HG02610 (cell line): ENCODE data around the gene IQCK.

Experiments
- ATAC-seq: cut with Tn5 transposase; IDR thresholded peaks from one replicate; pipeline ENCODE4 v1.9.1; 2021; ENCODE audit warnings: mild to moderate bottlenecking, moderate library complexity; ENCODE audit not compliant: unreplicated experiment

Gene IQCK

DNA sequence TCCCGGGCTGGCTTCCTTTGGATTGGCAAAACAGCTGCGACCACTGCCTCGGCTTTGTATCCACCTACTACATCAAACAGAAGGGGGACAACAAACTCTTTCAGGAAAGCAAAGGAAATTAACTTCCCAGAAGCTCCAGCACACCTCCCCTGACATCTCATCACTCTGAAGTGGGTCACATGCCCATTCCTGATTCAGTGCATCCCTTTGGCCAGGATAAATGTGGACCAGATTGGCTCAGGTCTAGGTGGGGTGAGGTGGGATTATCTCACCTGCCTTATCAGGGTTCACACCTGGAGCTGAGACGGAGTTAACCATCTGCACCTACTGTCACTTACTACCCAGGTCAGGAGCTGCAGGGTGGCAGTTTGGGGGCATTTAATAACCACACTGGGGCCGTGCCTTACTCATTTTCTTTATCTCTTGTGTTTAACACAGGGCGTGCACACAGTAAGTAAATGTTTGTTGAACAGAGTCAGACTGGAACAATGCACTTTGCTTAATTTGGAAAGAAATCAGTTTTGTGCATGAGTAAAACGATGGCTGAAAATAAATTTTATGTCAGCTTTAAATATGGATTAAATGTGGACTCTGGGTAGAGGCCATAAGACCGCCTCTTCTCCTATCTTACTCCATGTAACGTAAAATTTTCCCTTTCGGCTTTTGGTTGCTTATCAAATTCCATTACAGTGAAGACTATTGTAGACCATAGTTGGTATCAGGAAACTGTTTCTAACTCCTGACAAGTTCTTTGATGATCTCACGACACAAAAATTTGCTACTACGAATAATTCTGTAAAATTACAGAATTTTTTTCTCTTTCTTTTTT lies 36.0 kb downstream of the IQCK start:
- no peak for ATAC-seq

DNA sequence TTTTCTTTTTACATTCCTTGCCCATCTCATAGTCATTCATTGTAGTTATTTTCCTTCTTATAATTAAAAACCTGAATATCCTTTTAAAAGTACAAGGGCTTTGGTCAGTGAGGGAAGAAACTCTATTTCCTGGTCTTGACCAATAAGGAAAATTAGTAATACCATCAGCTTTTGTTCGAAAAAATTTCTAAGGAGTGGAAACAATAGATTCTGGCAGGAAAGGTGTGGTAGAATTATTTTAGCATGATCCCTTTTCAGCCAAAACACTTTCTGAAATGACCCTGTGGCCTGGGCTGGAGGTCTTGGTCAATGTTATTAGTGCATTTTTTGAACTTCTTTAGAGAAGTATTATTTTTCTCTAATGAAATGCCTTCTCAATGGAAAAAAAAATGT lies 36.6 kb downstream of the IQCK start:
- no peak for ATAC-seq

DNA sequence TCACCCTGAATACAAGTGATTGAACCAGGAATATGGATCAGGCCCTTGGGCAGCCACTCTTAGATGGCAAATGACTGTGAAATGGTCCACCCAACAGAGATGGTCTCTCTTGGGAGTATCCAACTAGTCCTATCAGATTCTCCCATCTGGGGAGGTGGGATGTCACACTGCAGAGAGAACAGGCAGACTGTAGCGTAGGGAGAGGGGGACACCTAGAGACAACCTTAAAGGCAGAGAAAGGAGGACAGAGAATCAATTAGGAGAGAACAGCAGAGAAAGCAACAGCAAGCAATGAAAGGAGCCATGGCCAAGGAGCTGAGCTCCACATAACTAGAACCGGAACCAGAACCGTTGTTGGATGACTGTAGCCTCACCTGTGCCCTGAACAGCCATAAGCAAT lies 37.2 kb downstream of the IQCK start:
- no peak for ATAC-seq

DNA sequence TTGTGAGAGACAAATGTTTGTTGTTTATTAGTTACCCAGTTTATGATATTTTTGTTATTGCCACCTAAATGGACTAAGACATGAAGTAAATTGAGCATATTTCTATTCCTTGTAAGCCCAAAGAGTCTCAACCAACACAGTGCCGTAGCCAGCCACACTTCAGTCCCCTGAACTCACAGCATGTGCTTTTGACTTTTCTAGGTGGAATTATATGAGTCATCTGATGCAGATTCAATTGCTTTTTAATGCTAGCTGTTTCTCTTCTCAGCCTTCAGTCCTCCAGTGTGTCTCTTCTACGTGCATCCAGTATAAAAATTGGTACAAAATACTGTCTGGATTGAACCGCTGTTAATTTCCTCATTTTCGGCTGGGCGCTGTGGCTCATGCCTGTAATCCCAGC lies 39.0 kb downstream of the IQCK start:
- no peak for ATAC-seq

DNA sequence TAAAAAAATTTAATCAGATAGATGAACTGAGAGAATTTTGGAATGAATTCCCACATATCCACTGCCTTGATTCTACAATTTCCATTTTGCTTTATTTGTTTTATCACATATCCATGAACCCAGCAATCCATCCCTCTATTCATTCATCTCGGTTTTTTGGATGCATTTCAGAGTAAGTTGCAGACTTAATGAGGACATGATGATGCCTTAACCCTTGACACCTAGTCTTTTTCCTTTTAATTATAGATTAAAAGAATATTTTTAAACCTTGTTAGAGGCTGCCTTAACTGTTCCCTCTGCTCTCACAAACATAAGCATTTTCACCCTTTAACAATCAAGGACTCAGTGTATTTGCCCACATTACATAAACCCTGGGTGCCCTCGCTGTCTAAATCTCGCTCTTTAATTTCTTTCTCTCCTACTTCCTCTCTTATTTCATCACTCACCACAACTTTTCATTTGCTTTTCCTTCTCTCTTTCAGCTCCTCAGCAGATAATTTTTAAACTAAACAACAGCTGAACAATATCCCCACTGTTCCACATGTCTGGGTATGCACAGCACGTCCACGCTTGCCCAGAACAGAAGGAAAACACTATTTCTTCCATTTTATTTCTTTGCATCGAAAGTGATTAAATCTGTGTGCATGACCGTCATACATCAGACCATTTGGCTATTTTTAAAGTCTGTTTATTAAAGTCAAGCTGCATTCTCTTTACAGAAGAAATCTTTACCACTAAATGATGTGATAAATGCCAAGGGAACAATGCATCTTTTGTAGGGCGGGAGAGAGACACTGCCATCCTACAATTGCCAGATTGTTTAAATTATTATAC lies 39.9 kb downstream of the IQCK start:
- no peak for ATAC-seq

DNA sequence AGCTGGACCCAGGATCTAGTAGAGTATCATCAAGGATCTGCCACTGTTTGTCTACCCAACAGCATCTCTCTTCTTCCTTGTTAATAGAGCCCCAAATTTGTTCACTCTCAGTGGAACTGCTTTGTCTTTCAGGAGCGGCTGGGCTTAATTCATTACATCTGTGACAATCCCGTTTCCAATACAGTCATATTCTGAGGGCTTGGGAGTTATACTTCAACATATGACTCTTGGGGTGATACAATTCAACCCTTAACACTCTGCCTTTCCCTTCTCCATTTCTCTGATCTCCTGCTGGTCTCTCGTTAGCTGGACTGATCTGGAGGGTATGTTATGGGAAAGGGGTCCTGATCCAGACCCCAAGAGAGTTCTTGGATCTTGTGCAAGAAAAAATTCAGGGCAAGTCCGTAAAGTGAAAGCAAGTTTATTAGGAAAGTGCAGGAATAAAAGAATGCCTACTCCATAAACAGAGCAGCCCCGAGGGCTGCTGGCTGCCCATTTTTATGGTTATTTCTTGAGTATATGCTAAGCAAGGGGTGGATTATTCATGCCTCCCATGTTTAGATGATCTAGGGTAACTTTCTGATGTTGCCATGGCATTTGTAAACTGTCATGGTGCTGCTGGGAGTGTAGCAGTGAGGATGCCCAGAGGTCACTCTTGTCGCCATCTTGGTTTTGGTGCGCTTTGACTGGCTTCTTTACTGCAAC lies 42.4 kb downstream of the IQCK start:
- no peak for ATAC-seq

DNA sequence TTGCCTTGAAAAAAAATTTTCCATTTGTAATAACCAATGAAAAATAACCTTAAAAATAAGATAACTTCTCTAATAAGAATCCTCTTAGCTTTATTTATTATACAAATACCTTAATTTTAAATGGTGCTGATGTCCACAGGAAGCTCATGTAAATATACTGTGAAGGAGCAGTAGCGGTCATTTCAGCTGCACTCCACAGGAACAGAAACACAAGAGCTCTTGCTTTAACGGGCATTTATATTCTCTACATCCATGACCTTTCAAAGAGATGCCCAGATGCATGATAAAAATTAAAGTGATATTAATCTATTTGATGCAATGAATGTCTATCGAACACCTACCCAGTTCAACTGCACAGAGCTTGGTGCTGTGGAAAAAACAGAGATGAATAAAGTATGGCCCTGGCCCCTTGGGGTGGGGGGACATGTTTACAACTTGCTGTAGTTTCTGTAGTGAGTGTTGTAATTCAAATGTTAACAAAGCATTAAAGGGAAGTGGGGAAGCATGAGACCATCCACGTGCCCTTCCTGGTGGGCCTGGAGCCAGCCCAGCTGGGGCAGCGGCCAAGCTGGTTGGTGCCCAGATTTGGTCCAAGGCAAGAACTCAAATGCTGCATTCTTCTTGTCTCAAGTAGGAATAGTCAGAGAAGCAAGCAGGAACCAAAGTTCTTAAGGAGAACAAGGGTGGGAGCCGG lies 47.9 kb downstream of the IQCK start:
- no peak for ATAC-seq

DNA sequence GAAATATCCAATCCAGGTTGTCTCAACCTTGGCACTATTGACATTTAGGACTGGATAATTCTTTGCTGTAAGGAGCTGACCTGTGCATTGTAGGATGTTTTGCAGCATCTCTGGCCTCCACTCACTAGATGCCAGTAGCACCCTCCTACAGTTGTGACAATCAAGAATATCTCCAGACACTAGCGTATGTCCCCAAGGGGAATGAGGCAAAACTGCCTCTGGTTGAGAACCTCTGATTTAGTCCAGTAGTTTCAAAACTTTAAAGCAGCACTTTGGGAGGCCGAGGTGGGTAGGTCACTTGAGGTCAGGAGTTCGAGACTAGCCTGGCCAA lies 48.4 kb downstream of the IQCK start:
- no peak for ATAC-seq

DNA sequence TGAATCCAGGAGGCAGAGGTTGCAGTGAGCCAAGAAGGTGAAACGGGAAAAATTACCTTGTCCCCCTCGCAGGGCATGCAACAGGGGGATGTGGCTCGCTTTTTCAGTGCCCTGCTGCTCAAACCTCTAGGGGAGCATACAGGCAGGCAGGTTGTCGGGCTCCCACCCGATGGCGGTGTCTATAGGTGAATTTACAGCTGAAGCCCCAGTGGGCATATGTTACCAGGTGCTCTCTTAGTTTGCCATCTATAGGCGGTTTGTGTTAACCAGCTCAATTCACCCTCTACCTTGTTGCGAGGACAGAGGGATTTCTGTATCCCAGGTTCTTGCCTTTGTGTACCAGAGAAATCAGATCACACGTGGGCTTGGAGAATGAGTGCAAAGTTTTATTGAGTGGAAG lies 48.9 kb downstream of the IQCK start:
- no peak for ATAC-seq

DNA sequence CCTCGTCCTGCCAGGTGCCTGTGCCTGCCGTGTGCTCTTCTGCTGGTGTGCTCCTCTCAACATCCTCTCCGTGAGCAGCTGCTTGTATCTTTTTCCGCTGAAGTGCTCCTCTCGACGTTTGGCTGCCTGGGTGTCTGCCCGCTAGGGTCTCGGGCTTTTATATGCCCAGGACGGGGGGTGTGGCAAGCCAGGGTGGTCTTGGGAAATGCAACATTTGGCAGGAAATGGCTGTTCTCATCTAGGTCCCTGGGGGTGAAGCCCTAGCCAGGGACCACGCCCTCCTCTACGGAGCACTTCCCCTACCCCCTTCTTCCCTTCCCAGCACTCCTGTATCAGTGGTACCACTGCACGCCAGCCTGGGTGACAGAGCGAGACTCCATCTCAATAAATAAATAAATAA lies 49.4 kb downstream of the IQCK start:
- no peak for ATAC-seq

DNA sequence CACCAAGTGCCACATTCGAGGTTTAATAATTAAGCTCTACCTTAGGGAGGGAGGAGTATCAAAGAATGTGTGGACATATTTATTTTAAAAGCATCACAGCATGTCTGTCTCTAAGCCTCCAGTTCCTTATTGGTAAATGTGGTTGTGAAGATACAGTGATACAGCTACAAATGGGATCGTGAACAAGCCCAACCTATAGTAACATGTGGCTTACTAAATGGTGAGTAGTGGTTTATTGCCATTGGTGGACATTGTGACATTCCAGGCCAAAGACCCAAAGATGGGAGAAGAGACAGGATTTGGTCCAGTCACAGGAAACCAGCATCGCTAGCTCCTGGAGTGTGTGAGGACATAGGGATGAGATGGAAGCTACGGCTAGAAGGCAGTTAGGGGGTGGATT lies 51.2 kb downstream of the IQCK start:
- ATAC-seq: no peak

DNA sequence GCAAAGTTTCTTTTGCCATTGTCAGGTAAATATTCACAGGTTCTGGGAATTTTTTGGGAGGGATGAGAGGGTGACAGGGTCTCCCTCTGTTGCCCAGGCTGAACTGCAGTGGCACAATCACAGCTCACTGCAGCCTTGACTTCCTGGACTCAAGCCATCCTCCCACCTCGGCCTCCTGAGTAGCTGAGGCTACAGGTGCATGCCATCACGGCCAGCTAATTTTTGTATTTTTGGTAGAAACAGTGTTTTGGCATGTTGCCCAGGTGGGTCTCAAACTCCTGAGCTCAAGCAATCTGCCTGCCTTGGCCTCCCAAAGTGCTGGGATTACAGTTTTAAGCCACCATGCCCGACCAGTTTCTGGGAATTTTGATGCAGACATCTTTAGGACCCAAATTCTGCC lies 53.0 kb downstream of the IQCK start:
- no peak for ATAC-seq

DNA sequence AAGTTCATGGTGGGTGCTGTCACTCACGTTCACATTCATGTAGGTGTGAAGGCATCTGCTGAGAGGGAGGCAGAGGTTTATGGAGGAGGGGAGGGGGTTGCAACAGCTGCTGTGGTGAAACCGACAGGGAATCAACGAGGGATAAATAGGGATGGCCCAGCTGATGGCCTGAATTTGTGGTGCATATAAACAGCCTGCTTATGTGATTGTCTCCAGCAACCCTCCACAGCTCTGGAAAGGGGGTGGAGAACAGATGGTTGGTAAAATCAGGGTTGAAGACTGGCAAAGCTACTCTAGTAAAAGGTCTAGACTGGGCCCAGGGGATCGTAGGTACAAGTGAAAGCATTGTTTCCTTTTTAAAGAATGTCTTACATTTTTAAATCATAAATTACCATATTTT lies 53.7 kb downstream of the IQCK start:
- ATAC-seq: no peak

DNA sequence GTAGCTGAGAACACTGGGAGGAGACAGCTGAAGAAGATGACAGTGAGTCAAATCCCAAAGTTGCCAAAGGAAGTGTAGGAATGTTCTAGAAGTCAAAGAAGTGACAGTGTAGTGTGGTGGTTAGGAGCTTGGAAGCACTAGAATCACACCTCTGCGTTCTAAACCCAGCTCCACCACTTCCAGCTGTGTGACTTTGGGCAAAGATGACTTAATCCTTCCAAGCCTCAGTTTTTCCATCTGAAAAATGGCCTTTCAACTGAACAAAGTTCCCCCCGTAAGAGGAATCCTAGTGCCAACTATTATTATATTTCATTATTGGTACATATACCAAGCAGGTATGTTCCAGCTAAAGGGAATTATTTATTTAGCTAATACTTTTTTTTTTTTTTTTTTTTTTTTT lies 56.0 kb downstream of the IQCK start:
- ATAC-seq: no peak

DNA sequence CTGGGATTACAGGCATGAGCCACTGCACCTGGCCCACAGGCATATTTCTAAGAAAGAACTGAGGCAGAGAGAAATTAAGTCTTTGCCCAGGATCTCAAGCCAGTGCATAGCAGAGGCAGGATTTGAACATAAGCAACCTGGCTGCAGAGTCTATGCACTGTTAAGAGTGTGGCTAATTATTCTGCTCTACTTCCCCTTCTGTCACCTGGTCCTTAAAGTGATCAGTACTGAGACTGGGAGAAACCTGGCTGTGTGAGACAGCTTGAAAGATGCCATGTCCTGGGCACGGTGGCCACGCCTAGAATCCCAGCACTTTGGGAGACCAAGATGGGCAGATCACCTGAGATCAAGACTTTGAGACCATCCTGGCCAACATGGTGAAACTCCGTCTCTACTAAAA lies 58.1 kb downstream of the IQCK start:
- ATAC-seq: no peak

DNA sequence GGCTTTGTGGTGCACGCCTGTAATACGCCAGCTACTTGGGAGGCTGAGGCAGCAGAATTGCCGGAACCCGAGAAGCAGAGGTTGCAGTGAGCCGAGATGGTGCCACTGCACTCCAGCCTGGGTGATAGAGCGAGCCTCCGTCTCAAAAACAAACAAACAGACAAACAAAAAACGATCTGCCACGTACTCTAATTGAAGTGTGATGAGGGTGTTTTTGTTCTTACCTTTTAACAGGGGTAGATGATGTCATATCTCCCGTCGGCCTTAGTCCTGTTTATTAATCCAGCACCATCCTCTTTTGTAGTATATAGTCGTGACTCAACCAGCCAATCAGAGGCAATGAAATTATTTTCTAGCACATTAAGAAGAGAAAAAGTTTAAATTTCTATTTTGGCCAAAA lies 58.5 kb downstream of the IQCK start:
- no peak for ATAC-seq

DNA sequence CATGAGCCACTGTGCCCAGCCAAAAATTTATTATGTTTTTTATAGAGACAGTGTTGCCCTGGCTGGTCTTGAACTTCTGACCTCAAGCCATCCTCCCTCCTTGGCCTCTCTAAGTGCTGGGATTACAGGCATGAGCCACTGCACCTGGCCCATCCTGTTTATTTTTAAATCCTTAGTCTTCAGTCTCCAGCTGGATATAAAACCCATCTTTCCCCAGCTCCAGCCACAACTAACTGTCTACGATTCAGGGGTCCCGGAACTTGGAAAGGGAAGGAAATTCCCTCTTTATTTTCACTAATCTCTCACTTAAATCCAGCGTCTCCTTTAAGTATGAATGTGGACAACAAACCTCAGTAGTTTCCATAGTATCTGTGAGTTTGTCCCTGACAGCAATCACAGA lies 62.2 kb downstream of the IQCK start:
- ATAC-seq: no peak

DNA sequence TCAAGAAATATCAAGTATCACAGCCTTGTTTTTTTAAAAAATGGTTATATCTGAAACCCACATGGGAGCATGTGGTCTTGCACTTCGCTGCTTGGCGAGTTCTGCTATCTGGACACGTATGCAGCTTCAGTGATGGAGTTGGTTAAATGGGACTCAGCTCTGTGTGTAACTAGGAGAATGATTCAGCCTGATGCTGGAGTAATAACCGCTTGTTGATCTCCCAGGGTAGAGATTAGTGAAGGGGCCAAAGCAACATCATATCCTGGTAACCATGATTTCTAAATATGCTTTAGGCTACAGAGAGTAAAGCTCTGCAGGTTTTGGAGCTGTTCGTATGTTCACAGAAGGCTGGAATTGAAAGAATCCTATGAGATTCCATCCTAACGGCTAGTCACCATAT lies 63.2 kb downstream of the IQCK start:
- ATAC-seq: no peak

DNA sequence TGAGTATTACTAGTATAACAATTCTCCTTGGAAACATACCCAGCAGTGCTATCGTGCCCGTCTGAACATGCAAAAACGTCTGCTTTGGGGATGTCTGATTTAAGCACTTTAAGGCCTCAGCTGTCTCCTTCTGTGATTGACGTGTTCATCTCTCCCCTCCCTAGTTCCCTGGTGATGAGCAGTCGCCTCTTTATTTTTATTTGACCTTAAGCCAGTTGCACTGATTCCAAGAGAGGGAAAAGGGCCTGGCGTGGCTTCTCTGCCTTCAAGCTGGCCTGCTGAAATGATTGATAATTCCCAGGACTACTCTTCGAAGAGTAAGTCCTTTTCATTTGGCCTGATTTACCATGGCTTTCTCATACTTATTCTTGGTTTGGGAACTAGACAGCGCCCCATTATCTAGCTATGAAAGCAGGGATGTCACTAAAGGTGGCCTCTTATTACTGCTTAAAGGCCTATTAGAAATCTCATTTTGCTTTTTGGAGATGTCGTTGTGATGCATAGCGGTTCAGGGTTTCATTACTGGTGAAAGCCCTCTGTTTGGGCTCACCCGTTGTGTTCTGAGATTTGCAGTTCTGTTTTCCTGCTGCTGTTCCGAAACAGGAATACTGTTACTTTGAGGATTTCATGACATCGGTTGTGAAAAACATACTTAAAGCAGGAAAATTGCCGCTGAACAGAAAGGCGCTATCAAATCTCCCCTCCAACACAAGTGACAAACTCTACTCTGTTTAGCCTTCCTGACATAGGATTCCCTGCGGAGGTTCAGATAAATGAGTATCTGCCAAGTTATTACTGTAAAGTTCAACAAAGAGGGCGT lies 65.5 kb downstream of the IQCK start:
- ATAC-seq: no peak

DNA sequence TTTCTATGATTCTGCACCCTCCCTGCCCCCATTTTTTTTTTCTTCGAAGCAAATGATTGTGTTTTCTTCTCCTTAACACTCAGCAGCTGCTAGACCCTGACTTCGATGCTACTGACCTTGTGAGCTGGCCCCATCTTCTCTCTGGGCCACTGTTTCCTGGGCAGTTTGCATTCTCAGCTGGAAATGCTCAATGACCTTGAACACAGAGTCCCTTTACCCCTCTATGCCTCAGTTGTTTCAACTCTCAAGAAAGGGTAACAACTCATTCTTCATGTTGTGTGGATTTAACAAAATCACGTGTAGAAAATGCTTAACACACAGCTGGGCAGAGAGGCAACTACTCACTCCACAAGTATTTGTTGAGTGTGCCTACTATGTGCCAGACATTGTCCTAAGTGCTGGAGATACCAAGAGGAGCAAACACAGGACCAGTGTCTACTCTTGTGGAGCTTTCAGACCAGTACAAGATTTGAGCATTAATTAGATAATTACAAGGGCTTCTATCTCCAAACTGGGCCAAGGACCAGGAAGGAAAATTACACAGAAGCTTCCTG lies 66.2 kb downstream of the IQCK start:
- no peak for ATAC-seq
